ENCODE data around the gene BACH2. TPM values are rescaled to one million over a fixed set of nuclear protein-coding genes. Genes with fewer than 3 reads are reported as not detected.
"Not testable (repeated sequence)": the region's sequence is repeated elsewhere in the genome, so short reads cannot be mapped to it uniquely, and the experiment has no call there.

The BACH2 gene
- total RNA-seq, 2 experiments from 2014 or later: 30.3 to 31.1 TPM

GRCh38 chr6:90140683-90141082, 156.0 kb downstream of the BACH2 start:
- no peak overlapping the region for H3K4me3 Mint-ChIP-seq
- no peak overlapping the region for H3K27ac Mint-ChIP-seq
- no peaks in the 10 kb centered on the region for H3K9me3 Mint-ChIP-seq
- peaks cover 11% of the 10 kb centered on the region for H3K4me1 Mint-ChIP-seq
- CTCF ChIA-PET: no interaction called here
- H3K27me3 Mint-ChIP-seq: no peaks in the 10 kb centered on the region
- no peak for DNase-seq
- POLR2A ChIA-PET: no interaction called here
- H3K36me3 Mint-ChIP-seq (ENCODE audit: low read depth): peaks cover 3% of the 10 kb centered on the region

GRCh38 chr6:90139272-90139817, 157.3 kb downstream of the BACH2 start:
- Mint-ChIP-seq H3K27me3 (no peaks in the 10 kb centered on the region), H3K9me3 (peaks cover under 1% of the 10 kb centered on the region), H3K27ac (no peak overlapping the region), H3K36me3 (ENCODE audit: low read depth) (peaks cover 11% of the 10 kb centered on the region), H3K4me3 (no peak overlapping the region), H3K4me1 (peaks cover under 1% of the 10 kb centered on the region)
- DNase-seq: no peak
- ChIA-PET CTCF (no interaction called here), POLR2A (no interaction called here)

- Mint-ChIP-seq H3K27ac (no peak overlapping the region), H3K36me3 (ENCODE audit: low read depth) (peaks cover 11% of the 10 kb centered on the region), H3K9me3 (peaks cover 5% of the 10 kb centered on the region), H3K4me3 (no peak overlapping the region), H3K4me1 (no peaks in the 10 kb centered on the region), H3K27me3 (no peaks in the 10 kb centered on the region)
- no peak for DNase-seq
- CTCF ChIA-PET: no interaction called here
- POLR2A ChIA-PET: no interaction called here
These were observed 159.6 kb downstream of the BACH2 start for GRCh38 chr6:90136837-90137568.

GRCh38 chr6:90136176-90136575, 160.5 kb downstream of the BACH2 start:
- POLR2A ChIA-PET: no interaction called here
- Mint-ChIP-seq H3K4me1 (no peaks in the 10 kb centered on the region), H3K4me3 (no peak overlapping the region), H3K36me3 (ENCODE audit: low read depth) (peaks cover 11% of the 10 kb centered on the region), H3K9me3 (peaks cover 5% of the 10 kb centered on the region), H3K27ac (no peak overlapping the region), H3K27me3 (no peaks in the 10 kb centered on the region)
- CTCF ChIA-PET: no interaction called here
- DNase-seq: no peak

- ChIA-PET POLR2A (no interaction called here), CTCF (no interaction called here)
- Mint-ChIP-seq H3K27ac (no peak overlapping the region), H3K27me3 (no peaks in the 10 kb centered on the region), H3K4me1 (no peaks in the 10 kb centered on the region), H3K9me3 (peaks cover 5% of the 10 kb centered on the region), H3K36me3 (ENCODE audit: low read depth) (peaks cover 11% of the 10 kb centered on the region), H3K4me3 (no peak overlapping the region)
- no peak for DNase-seq
These were observed 161.0 kb downstream of the BACH2 start for GRCh38 chr6:90135667-90136066.

- H3K9me3 Mint-ChIP-seq, H3K4me3 Mint-ChIP-seq, DNase-seq, CTCF ChIA-PET, H3K4me1 Mint-ChIP-seq, H3K27ac Mint-ChIP-seq, POLR2A ChIA-PET, H3K27me3 Mint-ChIP-seq: not testable (repeated sequence)
- peaks cover 11% of the 10 kb centered on the region for H3K36me3 Mint-ChIP-seq (ENCODE audit: low read depth)
These were observed 163.0 kb downstream of the BACH2 start for GRCh38 chr6:90133664-90134063.

GRCh38 chr6:90131614-90132423, 164.8 kb downstream of the BACH2 start:
- Mint-ChIP-seq H3K27me3 (no peaks in the 10 kb centered on the region), H3K36me3 (ENCODE audit: low read depth) (peaks cover 11% of the 10 kb centered on the region), H3K27ac (no peak overlapping the region), H3K4me3 (no peak overlapping the region), H3K9me3 (peaks cover 5% of the 10 kb centered on the region), H3K4me1 (no peaks in the 10 kb centered on the region)
- no peak for DNase-seq
- ChIA-PET CTCF (interaction anchor here (0.9 kb wide), 1 partner anchor 191 kb away, joined by 3 read pairs; no protein-coding TSS in a partner anchor), POLR2A (no interaction called here)

GRCh38 chr6:90131125-90131524, 165.5 kb downstream of the BACH2 start:
- Mint-ChIP-seq H3K27me3 (no peaks in the 10 kb centered on the region), H3K36me3 (ENCODE audit: low read depth) (peaks cover 11% of the 10 kb centered on the region), H3K27ac (no peak overlapping the region), H3K4me3 (no peak overlapping the region), H3K9me3 (peaks cover 5% of the 10 kb centered on the region), H3K4me1 (peaks cover 2% of the 10 kb centered on the region)
- ChIA-PET CTCF (no interaction called here), POLR2A (no interaction called here)
- DNase-seq: no peak

GRCh38 chr6:90128687-90129086, 168.0 kb downstream of the BACH2 start:
- H3K27ac Mint-ChIP-seq; H3K36me3 Mint-ChIP-seq (ENCODE audit: low read depth); H3K9me3 Mint-ChIP-seq; H3K4me3 Mint-ChIP-seq; DNase-seq; H3K4me1 Mint-ChIP-seq; CTCF ChIA-PET; POLR2A ChIA-PET; H3K27me3 Mint-ChIP-seq: not testable (repeated sequence)

GRCh38 chr6:90127595-90127994, 169.0 kb downstream of the BACH2 start:
- H3K4me3 Mint-ChIP-seq: no peak overlapping the region
- no peaks in the 10 kb centered on the region for H3K9me3 Mint-ChIP-seq
- no peak for DNase-seq
- H3K4me1 Mint-ChIP-seq: peaks cover 2% of the 10 kb centered on the region
- no peaks in the 10 kb centered on the region for H3K27me3 Mint-ChIP-seq
- ChIA-PET CTCF (no interaction called here), POLR2A (no interaction called here)
- peaks cover 6% of the 10 kb centered on the region for H3K36me3 Mint-ChIP-seq (ENCODE audit: low read depth)
- no peak overlapping the region for H3K27ac Mint-ChIP-seq

GRCh38 chr6:90126839-90127238, 169.8 kb downstream of the BACH2 start:
- DNase-seq: no peak
- H3K27ac Mint-ChIP-seq: no peak overlapping the region
- CTCF ChIA-PET: no interaction called here
- no peaks in the 10 kb centered on the region for H3K27me3 Mint-ChIP-seq
- H3K36me3 Mint-ChIP-seq (ENCODE audit: low read depth): peaks cover 11% of the 10 kb centered on the region
- no peaks in the 10 kb centered on the region for H3K9me3 Mint-ChIP-seq
- no peak overlapping the region for H3K4me3 Mint-ChIP-seq
- POLR2A ChIA-PET: no interaction called here
- H3K4me1 Mint-ChIP-seq: peaks cover 5% of the 10 kb centered on the region

GRCh38 chr6:90126181-90126580, 170.5 kb downstream of the BACH2 start:
- peaks cover 12% of the 10 kb centered on the region for H3K36me3 Mint-ChIP-seq (ENCODE audit: low read depth)
- H3K4me3 Mint-ChIP-seq: no peak overlapping the region
- ChIA-PET POLR2A (no interaction called here), CTCF (no interaction called here)
- peaks cover 5% of the 10 kb centered on the region for H3K4me1 Mint-ChIP-seq
- H3K27ac Mint-ChIP-seq: no peak overlapping the region
- no peaks in the 10 kb centered on the region for H3K9me3 Mint-ChIP-seq
- no peak for DNase-seq
- no peaks in the 10 kb centered on the region for H3K27me3 Mint-ChIP-seq

GRCh38 chr6:90124874-90125510, 171.7 kb downstream of the BACH2 start:
- CTCF ChIA-PET: interaction anchor here (1.4 kb wide), 1 partner anchor 185 kb away, joined by 4 read pairs; no protein-coding TSS in a partner anchor
- Mint-ChIP-seq H3K4me3 (no peak overlapping the region), H3K27ac (no peak overlapping the region), H3K4me1 (peaks cover 5% of the 10 kb centered on the region), H3K36me3 (ENCODE audit: low read depth) (peaks cover 12% of the 10 kb centered on the region), H3K27me3 (no peaks in the 10 kb centered on the region), H3K9me3 (no peaks in the 10 kb centered on the region)
- POLR2A ChIA-PET: no interaction called here
- DNase-seq: no peak

All from activated CD4-positive, alpha-beta memory T cell treated with anti-CD3 and anti-CD28 coated beads, Interleukin-2, amount 10 ng/mL, durations not matched to agents 7 days and 5 days (primary cell).